Ascending aorta (tissue), 2 donors: ENCODE measurements around the gene ZNF317. TPM values are rescaled to one million over a fixed set of nuclear protein-coding genes. Genes with fewer than 3 reads are reported as not detected.

Experiments
- DNase-seq, 2 donors: peaks; one replicate each; pipeline ENCODE4 v3.0.0-alpha.2; 2019; ENCODE audit warnings: low spot score in 2 of 2
- H3K27ac ChIP-seq, 2 donors: fragments of 200-600 bp; sonication (generic); one replicate each; pipeline ENCODE4 v1.5.1; 2016 to 2017; ENCODE audit warnings: mild to moderate bottlenecking in 1 of 2
- H3K27me3 ChIP-seq: fragments of 200-600 bp; sonication (generic); one replicate; pipeline ENCODE4 v1.5.1; 2017
- H3K36me3 ChIP-seq, 2 donors: fragments of 200-600 bp; sonication (generic); one replicate each; pipeline ENCODE4 v1.5.1; 2016
- H3K4me1 ChIP-seq, 2 donors: fragments of 200-600 bp; sonication (generic); one replicate each; pipeline ENCODE4 v1.5.1; 2016 to 2017; ENCODE audit warnings: mild to moderate bottlenecking in 1 of 2
- H3K4me3 ChIP-seq, 2 donors: fragments of 200-600 bp; sonication (generic); one replicate each; pipeline ENCODE4 v1.5.1; 2016 to 2017; ENCODE audit warnings: mild to moderate bottlenecking in 1 of 2
- H3K9me3 ChIP-seq, 2 donors: fragments of 200-600 bp; sonication (generic); one replicate each; pipeline ENCODE4 v1.5.1; 2016
- intact Hi-C: fragments of 100-400 bp; cut with DNase I; formaldehyde crosslinking; loops from one replicate; pipeline ENCODE4 v1.15.1; 2023
- total RNA-seq: library from RNA; depleted of rRNA; stranded (reverse); fragments of >200 nt; gene quantifications from one replicate; pipeline ENCODE4 v1.1.0, GENCODE V29; 2016
- TF ChIP-seq, protein P1 (sequence below), 3 experiments: fragments of 200-600 bp in 2 of 3; fragments of 450-650 bp in 1 of 3; sonication (generic) in 2 of 3; IDR thresholded peaks; one replicate each; pipeline ENCODE4 v1.5.1; 2016 to 2019; ENCODE audit warnings: antibody characterized with exemption in 3 of 3, mild to moderate bottlenecking in 1 of 3, moderate library complexity in 1 of 3

Gene ZNF317
- total RNA-seq, result 22.0 TPM

DNA sequence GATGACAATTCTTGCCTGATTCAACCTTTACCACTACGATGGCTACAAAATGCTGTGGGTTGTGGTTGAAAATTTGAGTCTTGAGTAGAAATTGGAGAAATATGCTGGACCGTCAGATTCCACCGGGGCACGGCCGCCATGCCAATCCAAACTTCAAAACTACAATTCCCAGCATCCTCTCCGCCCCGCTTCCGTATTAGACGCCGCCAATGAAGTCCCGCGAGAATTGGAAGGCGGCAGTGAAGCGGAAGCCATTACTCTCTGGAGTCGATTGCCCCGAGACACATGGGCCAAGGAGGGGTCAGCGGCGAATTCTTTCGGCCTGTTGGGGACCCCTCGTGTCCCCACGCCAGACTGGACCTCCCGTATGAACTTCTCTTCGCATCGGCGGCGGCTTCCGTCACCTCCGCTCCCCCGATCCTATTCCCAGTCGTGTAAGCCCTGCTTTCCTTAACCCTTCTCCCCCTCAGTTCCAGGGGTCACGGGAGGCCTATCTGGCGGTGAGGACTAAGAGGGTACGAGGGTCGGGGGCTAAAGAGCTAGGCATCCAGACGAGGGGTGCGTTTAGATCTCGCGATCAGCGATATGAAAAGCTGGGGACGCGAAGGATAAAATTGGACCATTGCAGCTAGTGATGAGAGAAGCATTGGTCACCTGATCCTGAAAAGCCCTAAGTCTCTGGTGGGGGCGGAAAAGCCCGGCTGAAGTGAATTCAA lies at the start of gene ZNF317:
TSS of gene ZNF317 (plus strand) at position 239 of the 716 bp plus-strand sequence. CDS start 15,620 bp downstream, outside the sequence.
- intact Hi-C loops, result loop anchor here (2.0 to 5.0 kb wide), 2 partner anchors 308 to 652 kb away; partner anchors contain the start of genes MBD3L1 and ZNF558
- TF ChIP-seq, protein P1, sequence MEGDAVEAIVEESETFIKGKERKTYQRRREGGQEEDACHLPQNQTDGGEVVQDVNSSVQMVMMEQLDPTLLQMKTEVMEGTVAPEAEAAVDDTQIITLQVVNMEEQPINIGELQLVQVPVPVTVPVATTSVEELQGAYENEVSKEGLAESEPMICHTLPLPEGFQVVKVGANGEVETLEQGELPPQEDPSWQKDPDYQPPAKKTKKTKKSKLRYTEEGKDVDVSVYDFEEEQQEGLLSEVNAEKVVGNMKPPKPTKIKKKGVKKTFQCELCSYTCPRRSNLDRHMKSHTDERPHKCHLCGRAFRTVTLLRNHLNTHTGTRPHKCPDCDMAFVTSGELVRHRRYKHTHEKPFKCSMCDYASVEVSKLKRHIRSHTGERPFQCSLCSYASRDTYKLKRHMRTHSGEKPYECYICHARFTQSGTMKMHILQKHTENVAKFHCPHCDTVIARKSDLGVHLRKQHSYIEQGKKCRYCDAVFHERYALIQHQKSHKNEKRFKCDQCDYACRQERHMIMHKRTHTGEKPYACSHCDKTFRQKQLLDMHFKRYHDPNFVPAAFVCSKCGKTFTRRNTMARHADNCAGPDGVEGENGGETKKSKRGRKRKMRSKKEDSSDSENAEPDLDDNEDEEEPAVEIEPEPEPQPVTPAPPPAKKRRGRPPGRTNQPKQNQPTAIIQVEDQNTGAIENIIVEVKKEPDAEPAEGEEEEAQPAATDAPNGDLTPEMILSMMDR (IDR thresholded peaks at IDR 0.05), result no peak
- Histone ChIP-seq H3K27me3 (no peaks in the 10 kb centered on the region), H3K27ac (peak within 1 kb of the TSS; percentile 77 to 79), H3K9me3 (peaks cover 0 to 19% of the 10 kb centered on the region in 2 donors), H3K36me3 (peaks cover 0 to 6% of the 10 kb centered on the region in 2 donors), H3K4me3 (peak within 1 kb of the TSS; percentile 70 to 71), H3K4me1 (peaks cover 0 to 12% of the 10 kb centered on the region in 2 donors)
- peak; percentile 87 to 98 for DNase-seq

DNA sequence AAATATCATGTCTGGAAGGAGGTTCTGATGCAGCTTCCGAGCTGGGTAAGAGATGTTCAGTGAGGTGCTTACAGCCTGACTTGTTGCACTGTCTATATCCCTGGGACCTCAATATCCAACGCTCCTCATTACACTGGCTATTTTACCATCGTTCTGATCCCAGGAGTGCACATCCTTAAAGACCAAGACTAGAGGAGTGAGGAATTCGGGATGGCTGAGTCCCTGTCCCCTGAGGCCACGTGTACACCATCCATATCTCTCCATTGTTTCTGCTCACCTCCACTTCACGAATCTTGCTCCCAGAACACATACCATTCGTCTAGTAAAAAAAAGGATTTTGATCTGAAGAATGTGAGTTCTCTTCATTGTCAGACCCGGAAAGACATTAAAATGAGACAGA lies 32.8 kb upstream of the ZNF317 start, which contains the start of gene OR7G2:
TSS of gene OR7G2 (minus strand) at position 101 of the 400 bp plus-strand sequence. CDS start 4,232 bp downstream, outside the sequence.
- no peaks in the 10 kb centered on the region for H3K27me3 ChIP-seq
- H3K27ac ChIP-seq, result no peak within 1 kb of the TSS
- no peaks in the 10 kb centered on the region for H3K9me3 ChIP-seq
- TF ChIP-seq, protein P1 (IDR thresholded peaks at IDR 0.05), result no peak
- intact Hi-C loops, result no loop called here
- H3K4me1 ChIP-seq, result no peaks in the 10 kb centered on the region
- no peak for DNase-seq
- no peak within 1 kb of the TSS for H3K4me3 ChIP-seq
- H3K36me3 ChIP-seq, result no peaks in the 10 kb centered on the region

DNA sequence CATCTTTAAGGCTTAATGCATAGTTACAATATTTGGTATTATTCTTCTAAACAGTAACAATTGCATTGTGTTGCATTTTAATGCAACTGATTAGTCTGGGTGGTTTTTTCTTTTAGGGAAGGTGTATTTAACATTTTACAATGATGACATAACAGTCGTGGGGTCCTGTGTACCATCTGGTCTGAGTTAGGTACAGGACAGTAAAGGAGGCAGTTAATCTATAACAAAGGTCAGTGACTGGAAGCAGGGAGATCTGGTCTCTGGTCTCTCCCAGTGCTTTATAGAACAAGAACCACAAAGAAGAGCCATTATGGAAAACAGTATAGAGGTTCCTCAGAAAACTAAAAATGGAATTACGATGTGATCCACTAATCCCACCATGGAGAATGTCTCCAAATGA lies 30.2 kb upstream of the ZNF317 start:
- H3K27ac ChIP-seq, result no peak overlapping the region
- no peaks in the 10 kb centered on the region for H3K27me3 ChIP-seq
- intact Hi-C loops, result no loop called here
- no peaks in the 10 kb centered on the region for H3K36me3 ChIP-seq
- H3K4me1 ChIP-seq, result no peaks in the 10 kb centered on the region
- no peak for DNase-seq
- no peak overlapping the region for H3K4me3 ChIP-seq
- TF ChIP-seq, protein P1 (IDR thresholded peaks at IDR 0.05), result no peak
- no peaks in the 10 kb centered on the region for H3K9me3 ChIP-seq

DNA sequence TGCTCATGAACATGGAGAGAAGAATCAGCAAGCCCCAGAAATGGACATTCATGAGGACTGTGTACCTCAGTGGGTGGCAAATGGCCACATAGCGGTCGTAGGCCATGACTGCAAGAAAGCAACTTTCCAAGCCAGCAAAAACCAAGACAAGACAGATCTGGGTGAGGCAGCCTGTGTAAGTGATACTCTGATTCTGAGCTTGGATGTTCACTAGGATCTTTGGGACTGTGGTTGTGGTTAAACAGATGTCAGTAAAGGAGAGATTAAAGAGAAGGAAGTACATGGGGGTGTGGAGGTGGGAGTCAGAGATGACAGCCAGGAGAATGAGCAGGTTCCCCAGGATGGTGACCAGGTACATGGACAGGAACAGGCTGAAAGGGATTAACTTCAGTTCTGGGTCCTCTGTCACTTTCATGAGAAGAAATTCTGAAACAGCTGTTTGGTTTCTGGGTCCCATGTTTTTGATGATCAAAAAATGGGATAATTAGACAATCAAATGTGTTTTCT lies 24.8 kb upstream of the ZNF317 start, which contains the start of gene OR7G1:
TSS of gene OR7G1 (minus strand) at position 457 of the 507 bp plus-strand sequence. CDS start at position 457, 0 bp downstream.
- H3K36me3 ChIP-seq, result no peaks in the 10 kb centered on the region
- no peak within 1 kb of the TSS for H3K27ac ChIP-seq
- intact Hi-C loops, result no loop called here
- DNase-seq, result no peak
- H3K27me3 ChIP-seq, result no peaks in the 10 kb centered on the region
- TF ChIP-seq, protein P1 (IDR thresholded peaks at IDR 0.05), result no peak
- no peak within 1 kb of the TSS for H3K4me3 ChIP-seq
- H3K4me1 ChIP-seq, result no peaks in the 10 kb centered on the region
- H3K9me3 ChIP-seq, result no peaks in the 10 kb centered on the region

DNA sequence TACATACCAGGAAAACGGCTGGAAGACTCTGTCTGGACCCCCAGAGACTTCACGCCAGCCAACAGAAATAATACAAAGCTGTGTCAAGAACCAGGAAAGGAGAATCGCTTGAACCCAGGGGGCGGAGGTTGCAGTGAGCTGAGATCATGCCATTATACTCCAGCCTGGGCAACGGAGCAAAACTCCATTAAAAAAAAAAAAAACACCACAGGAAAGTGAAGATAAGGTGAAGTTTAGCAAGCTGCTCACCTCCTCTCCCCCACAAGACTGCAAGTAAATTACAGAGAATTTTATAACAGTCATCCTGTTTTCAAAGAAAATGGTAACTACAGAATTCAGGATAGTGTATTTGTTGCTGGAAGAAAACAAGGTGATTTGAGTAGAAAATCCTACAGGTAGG lies 23.6 kb upstream of the ZNF317 start:
- Histone ChIP-seq H3K9me3 (no peaks in the 10 kb centered on the region), H3K4me3 (no peak overlapping the region), H3K27me3 (no peaks in the 10 kb centered on the region), H3K4me1 (no peaks in the 10 kb centered on the region), H3K36me3 (no peaks in the 10 kb centered on the region), H3K27ac (no peak overlapping the region)
- TF ChIP-seq, protein P1 (IDR thresholded peaks at IDR 0.05), result no peak
- intact Hi-C loops, result no loop called here
- no peak for DNase-seq
